HFFc6 (cell line): ENCODE results near the gene DAPK1. TPM values are rescaled to one million over a fixed set of nuclear protein-coding genes. Genes with fewer than 3 reads are reported as not detected.
A peak's percentile ranks its signal among the peaks of the same experiment; 100 is the strongest.

Experiments
- DNase-seq: peaks from one replicate; pipeline ENCODE4 v3.0.0-alpha.2; 2018
- H3K27ac Mint-ChIP-seq: 2 replicates; pipeline ENCODE4 v1.8.0; 2020; ENCODE audit warnings: mild to moderate bottlenecking, mixed read lengths
- H3K27me3 Mint-ChIP-seq: 2 replicates; pipeline ENCODE4 v1.8.0; 2021; ENCODE audit warnings: mild to moderate bottlenecking, moderate library complexity, mixed read lengths; ENCODE audit not compliant: insufficient read depth
- H3K36me3 Mint-ChIP-seq: 2 replicates; pipeline ENCODE4 v1.8.0; 2021; ENCODE audit warnings: low read depth, mixed read lengths
- H3K4me1 Mint-ChIP-seq: 2 replicates; pipeline ENCODE4 v1.8.0; 2020; ENCODE audit warnings: low read depth, mixed read lengths
- H3K4me3 Mint-ChIP-seq: 2 replicates; pipeline ENCODE4 v1.8.0; 2020; ENCODE audit warnings: mild to moderate bottlenecking, moderate library complexity, mixed read lengths
- H3K9me3 Mint-ChIP-seq: 2 replicates; pipeline ENCODE4 v1.8.0; 2020; ENCODE audit warnings: mild to moderate bottlenecking, mixed read lengths
- total RNA-seq, 6 experiments: library from RNA; stranded (reverse); fragmentation: NEBNext Ultra II Directional; extraction: Animal tissue kit (Norgen Biotek cat#: 25700); gene quantifications; 2 replicates in 1 of 6; 3 replicates in 5 of 6; pipeline ENCODE4 v1.2.3, GENCODE V29; 2021
- TF ChIP-seq, protein P1 (sequence below): fragments of 200-600 bp; sonication (generic); IDR thresholded peaks from 2 replicates; pipeline ENCODE4 v1.5.0; 2021; ENCODE audit warnings: antibody characterized with exemption, mild to moderate bottlenecking

Gene DAPK1
- total RNA-seq, 6 experiments from 2014 or later, result 0.06 to 0.36 (median 0.18) TPM

DNA sequence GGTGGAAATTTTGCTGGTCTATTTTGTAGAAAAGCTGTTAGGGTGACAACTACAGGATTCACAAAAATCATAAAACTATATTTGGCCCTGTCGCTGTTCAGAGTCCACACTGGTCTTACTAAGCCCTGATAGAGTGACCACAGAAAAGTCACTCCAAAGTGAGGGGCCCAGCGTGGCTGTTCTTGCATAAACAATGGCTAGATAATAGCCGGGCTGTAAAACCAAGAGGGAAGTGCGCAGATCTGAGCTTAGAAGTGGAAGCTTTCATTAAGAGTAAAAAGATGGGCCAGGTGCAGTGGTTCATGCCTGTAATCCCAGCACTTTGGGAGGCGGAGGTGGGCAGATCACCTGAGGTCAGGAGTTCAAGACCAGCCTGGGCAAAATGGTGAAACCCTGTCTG is 212.8 kb downstream of the DAPK1 start:
- H3K27me3 Mint-ChIP-seq, result peaks cover 2% of the 10 kb centered on the region
- H3K9me3 Mint-ChIP-seq, result no peaks in the 10 kb centered on the region
- no peaks in the 10 kb centered on the region for H3K36me3 Mint-ChIP-seq
- H3K4me3 Mint-ChIP-seq, result no peak overlapping the region
- no peak for DNase-seq
- H3K27ac Mint-ChIP-seq, result no peak overlapping the region
- H3K4me1 Mint-ChIP-seq, result peaks cover 49% of the 10 kb centered on the region
- TF ChIP-seq, protein P1, sequence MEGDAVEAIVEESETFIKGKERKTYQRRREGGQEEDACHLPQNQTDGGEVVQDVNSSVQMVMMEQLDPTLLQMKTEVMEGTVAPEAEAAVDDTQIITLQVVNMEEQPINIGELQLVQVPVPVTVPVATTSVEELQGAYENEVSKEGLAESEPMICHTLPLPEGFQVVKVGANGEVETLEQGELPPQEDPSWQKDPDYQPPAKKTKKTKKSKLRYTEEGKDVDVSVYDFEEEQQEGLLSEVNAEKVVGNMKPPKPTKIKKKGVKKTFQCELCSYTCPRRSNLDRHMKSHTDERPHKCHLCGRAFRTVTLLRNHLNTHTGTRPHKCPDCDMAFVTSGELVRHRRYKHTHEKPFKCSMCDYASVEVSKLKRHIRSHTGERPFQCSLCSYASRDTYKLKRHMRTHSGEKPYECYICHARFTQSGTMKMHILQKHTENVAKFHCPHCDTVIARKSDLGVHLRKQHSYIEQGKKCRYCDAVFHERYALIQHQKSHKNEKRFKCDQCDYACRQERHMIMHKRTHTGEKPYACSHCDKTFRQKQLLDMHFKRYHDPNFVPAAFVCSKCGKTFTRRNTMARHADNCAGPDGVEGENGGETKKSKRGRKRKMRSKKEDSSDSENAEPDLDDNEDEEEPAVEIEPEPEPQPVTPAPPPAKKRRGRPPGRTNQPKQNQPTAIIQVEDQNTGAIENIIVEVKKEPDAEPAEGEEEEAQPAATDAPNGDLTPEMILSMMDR, result no peak

DNA sequence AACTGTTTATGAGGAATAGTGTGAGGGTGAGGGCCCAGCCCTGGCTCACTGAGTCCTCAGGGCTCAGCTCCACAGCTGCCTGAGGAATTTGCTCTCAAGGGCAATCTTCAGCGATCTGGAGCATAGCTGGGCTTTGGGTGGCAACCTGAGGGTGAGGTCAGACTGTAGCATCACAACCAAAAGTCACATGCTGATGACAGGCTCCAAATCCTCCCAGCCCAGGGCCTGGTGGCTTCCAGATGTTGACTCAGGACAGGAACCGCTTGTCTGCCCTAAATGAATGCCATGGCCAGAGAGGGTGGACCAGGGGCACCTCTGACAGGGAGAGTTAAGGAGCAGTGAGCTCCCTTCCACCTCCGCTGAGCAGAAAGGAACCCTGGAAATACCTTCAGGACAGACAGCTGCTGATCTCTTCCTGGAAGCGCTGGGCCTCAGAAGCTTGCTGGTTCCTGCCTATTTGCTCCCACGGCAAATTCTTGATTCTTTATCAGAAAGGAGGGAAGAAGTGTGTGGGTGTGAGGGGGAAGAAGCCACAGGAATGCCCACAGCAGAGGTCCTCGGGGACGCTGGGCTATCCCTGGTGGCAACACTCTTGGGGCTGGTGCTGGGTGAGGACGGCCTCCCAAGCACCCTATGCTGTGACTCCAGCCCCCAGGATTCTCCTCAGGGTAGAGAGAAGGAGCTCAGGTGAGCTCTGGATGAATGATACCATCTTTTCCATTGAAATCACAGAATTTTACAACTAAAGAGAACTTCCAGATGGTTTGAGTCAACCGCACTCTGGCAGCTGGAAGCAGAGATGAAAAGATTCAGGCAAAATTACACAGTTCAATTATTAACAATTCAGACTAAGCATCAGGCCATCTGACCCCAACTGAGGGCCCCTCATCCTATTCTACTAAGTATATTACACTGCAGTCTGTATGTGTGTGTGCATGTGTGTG is 214.5 kb downstream of the DAPK1 start:
- no peaks in the 10 kb centered on the region for H3K36me3 Mint-ChIP-seq
- H3K4me3 Mint-ChIP-seq, result peak overlapping the region; percentile 34
- peaks cover 58% of the 10 kb centered on the region for H3K4me1 Mint-ChIP-seq
- TF ChIP-seq, protein P1, result no peak
- DNase-seq, result peak; percentile 89
- H3K9me3 Mint-ChIP-seq, result no peaks in the 10 kb centered on the region
- H3K27ac Mint-ChIP-seq, result peak overlapping the region; percentile 94
- H3K27me3 Mint-ChIP-seq, result peaks cover 3% of the 10 kb centered on the region

DNA sequence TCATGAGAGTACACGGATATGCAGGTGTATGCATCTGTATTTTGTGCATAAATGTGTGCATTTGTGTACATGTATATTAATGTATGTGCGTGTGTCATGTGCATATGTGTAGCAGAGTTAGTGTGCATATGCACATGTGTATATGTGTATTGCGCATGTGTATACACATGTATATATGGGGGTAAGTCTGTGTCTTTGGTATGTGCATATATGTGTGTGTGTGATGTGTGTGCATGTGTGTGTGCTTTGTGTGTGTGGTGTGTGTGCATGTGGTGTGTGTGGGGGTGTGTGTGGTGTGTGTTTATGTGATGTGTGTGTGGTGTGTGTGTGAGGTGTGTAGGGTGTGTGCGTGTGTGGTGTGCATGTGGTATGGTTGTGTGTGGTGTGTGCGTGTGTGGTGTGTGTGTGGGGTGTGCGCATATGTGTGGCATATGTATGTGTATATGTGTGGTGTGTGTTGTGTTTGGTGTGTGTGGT is 215.2 kb downstream of the DAPK1 start:
- TF ChIP-seq, protein P1, result no peak
- peaks cover 56% of the 10 kb centered on the region for H3K4me1 Mint-ChIP-seq
- H3K9me3 Mint-ChIP-seq, result no peaks in the 10 kb centered on the region
- peaks cover 3% of the 10 kb centered on the region for H3K27me3 Mint-ChIP-seq
- H3K36me3 Mint-ChIP-seq, result no peaks in the 10 kb centered on the region
- DNase-seq, result no peak
- H3K27ac Mint-ChIP-seq, result peak overlapping the region; percentile 94
- peak overlapping the region; percentile 86 for H3K4me3 Mint-ChIP-seq

DNA sequence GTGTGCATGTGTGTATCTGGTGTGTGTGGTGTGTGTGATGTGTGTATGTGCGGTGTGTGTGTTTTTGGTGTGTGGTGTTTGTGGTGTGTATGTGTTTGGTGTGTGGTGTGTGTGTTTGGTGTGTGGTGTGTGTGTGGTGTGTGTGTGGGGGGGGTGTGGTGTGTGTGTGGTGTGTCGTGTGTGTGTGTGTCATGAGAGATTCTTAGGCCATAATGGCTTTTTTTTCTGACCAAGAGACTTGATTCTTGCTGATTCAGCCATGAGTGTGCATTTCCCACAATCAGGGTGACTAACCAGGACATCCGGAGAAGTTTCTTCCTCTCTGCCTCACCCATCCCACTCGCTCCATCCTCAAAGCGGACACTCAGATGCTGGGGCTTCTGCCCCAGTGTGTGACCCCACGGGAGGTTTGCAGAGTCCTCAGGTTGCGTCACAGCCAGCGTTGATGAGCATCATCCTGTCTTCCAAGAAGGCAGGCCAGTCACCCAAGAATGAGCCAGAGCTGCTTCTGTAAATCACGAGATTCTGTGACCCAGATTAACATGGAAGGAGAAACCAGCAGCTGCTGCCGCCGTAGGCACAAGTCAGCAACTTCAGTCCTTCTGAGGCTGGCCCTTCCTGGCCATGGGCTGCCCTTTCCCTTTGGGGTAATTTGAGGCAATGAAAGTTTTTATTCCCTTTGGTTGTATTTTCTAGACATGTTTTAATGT is 215.8 kb downstream of the DAPK1 start:
- TF ChIP-seq, protein P1, result no peak
- H3K4me1 Mint-ChIP-seq, result peaks cover 52% of the 10 kb centered on the region
- peak; percentile 99 for DNase-seq
- peak overlapping the region; percentile 86 for H3K4me3 Mint-ChIP-seq
- H3K9me3 Mint-ChIP-seq, result no peaks in the 10 kb centered on the region
- peak overlapping the region; percentile 94 for H3K27ac Mint-ChIP-seq
- no peaks in the 10 kb centered on the region for H3K36me3 Mint-ChIP-seq
- peaks cover 3% of the 10 kb centered on the region for H3K27me3 Mint-ChIP-seq

DNA sequence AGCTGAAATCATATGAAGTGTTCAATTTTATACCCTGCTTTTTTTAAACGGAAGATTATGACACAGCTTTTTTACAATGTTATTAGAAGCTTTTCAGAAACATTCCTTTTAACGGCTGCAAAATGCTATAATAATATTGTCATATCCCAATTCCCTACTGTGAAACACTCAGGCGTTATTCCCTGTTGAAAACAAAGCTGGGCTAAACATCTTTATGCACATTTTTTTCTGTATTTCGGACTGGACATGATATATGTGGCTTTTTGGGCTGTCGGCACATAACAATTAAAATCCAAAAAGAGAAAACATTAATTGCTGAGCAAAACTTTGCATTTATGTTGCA is 216.3 kb downstream of the DAPK1 start:
- Mint-ChIP-seq H3K4me1 (peaks cover 52% of the 10 kb centered on the region), H3K27ac (peak overlapping the region; percentile 94)

More for the DNA sequence above, 216.3 kb downstream of the DAPK1 start:
- H3K27me3 Mint-ChIP-seq, result peaks cover 3% of the 10 kb centered on the region
- H3K9me3 Mint-ChIP-seq, result no peaks in the 10 kb centered on the region
- peak overlapping the region; percentile 86 for H3K4me3 Mint-ChIP-seq
- H3K36me3 Mint-ChIP-seq, result no peaks in the 10 kb centered on the region
- TF ChIP-seq, protein P1, result no peak
- no peak for DNase-seq
